HG02870 (cell line): Measurements from ENCODE around the gene CYP8B1.
"Not testable (repeated sequence)": the region's sequence is repeated elsewhere in the genome, so short reads cannot be mapped to it uniquely, and the experiment has no call there.

Experiments
- ATAC-seq: cut with Tn5 transposase; IDR thresholded peaks from one replicate; pipeline ENCODE4 v1.9.1; 2021; ENCODE audit warnings: mild to moderate bottlenecking, moderate library complexity; ENCODE audit not compliant: unreplicated experiment

The CYP8B1 gene

GRCh38 chr3:42887084-42887483 is 11.4 kb upstream of the CYP8B1 start:
- ATAC-seq, result no peak

GRCh38 chr3:42886294-42886822 is 10.7 kb upstream of the CYP8B1 start:
- no peak for ATAC-seq

GRCh38 chr3:42884324-42884723 is 8.6 kb upstream of the CYP8B1 start:
- no peak for ATAC-seq

- not testable (repeated sequence) for ATAC-seq
These were observed 7.7 kb upstream of the CYP8B1 start for GRCh38 chr3:42883251-42883930.

GRCh38 chr3:42880601-42881451 is 5.1 kb upstream of the CYP8B1 start:
- peak; percentile 98 for ATAC-seq

- no peak for ATAC-seq
These were observed 4.5 kb upstream of the CYP8B1 start for GRCh38 chr3:42880183-42880582.

- no peak for ATAC-seq
These were observed 2.2 kb upstream of the CYP8B1 start for GRCh38 chr3:42877881-42878280.

- no peak for ATAC-seq
These were observed 1.5 kb upstream of the CYP8B1 start for GRCh38 chr3:42876940-42877720.

- no peak for ATAC-seq
These were observed 722 bp upstream of the CYP8B1 start for GRCh38 chr3:42876401-42876800.

- no peak for ATAC-seq
These were observed 930 bp downstream of the CYP8B1 start for GRCh38 chr3:42874749-42875148.

GRCh38 chr3:42873221-42873982 is 2.3 kb downstream of the CYP8B1 start:
- ATAC-seq, result no peak

- no peak for ATAC-seq
These were observed 3.0 kb downstream of the CYP8B1 start for GRCh38 chr3:42872718-42873117.

- ATAC-seq, result no peak
These were observed 4.0 kb downstream of the CYP8B1 start for GRCh38 chr3:42871592-42872196.

GRCh38 chr3:42868841-42869240 is 6.8 kb downstream of the CYP8B1 start:
- no peak for ATAC-seq

- ATAC-seq, result no peak
These were observed 8.5 kb downstream of the CYP8B1 start for GRCh38 chr3:42867138-42867537.

GRCh38 chr3:42865256-42865655 is 10.4 kb downstream of the CYP8B1 start:
- ATAC-seq, result no peak

GRCh38 chr3:42864321-42864950 is 11.2 kb downstream of the CYP8B1 start:
- ATAC-seq, result no peak

- no peak for ATAC-seq
These were observed 19.1 kb downstream of the CYP8B1 start for GRCh38 chr3:42856544-42856943.

GRCh38 chr3:42855547-42856380 is 19.9 kb downstream of the CYP8B1 start:
- ATAC-seq, result no peak
